TTC549 (cell line): ENCODE data around the gene GBE1.
"Not testable (repeated sequence)": the region's sequence is repeated elsewhere in the genome, so short reads cannot be mapped to it uniquely, and the experiment has no call there.

Experiments
- FAIRE-seq: peaks from 2 replicates; lab custom pipeline; 2012; peaks lifted over from hg19 to GRCh38; lab: Jason Lieb, UNC

Gene GBE1

DNA sequence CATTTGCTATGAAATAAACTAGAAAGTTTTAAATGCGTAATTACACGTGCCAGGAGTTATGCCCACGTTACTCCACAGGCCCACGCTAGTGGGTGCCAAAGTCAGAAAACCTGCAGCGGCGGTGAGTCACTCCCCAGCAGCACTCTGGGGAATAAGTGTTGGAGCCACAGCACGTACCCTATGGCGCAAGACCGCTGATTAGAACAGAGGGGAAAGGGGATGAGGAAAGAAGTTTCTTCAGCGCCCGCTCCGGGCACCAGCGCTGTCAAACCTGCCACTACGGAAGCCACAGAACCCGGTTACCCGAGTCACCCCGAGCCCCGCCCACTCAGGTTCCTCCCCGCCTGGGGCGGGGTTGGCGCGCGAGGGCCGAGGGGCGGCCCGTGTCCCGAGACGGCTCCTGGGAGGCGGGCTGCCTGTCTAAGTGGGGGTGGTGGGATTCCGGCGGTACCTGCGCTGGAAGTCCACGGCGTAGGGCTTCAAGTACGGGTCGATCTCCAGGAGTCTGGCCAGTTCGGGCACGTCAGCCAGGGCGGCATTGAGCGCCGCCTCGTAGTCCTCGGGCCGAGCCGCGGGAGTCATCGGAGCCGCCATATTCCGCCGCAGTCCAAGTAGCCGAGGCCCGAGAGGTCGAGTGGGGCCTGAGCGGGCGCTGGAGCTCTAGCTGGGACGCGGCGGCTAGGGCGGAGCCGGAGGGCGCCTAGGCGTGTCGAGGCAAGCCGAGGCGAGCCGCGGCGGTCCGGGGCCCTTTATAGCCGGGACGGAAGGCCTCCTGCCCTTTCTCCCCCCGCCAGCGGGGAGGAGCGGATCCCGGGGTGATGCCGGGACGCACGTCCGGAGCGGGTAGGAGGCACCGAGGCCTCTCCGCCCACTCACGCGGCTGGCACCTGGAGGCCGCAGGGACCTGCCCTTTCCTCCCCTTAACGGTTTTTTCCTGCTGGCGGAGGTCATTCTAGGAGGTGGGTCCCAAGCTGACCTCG is at the start of gene GBE1:
Gene GBE1, minus strand, starts transcription at position 722 of the 980 bp plus-strand sequence. Its CDS starts 128 bp downstream, at position 594.
- no peak for FAIRE-seq

DNA sequence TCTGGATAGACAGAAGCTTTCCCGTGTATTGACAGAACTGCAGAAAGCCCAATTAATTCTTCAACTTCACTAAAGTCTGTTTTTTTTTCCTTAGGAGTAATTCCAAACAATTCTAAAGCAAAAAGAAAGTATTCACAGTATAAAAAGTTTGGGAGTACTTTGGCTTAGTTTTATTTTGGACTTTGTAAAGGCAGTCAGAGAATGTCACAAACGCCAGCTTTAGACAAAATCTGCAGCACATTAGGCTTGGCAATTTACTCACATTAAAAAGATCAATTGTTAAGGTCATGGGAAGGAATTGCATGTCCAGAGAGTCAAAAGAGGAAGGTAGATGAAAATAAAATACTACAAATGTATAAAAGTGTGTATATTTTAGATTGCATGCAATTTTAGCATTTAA is 47.5 kb upstream of the GBE1 start:
- no peak for FAIRE-seq

DNA sequence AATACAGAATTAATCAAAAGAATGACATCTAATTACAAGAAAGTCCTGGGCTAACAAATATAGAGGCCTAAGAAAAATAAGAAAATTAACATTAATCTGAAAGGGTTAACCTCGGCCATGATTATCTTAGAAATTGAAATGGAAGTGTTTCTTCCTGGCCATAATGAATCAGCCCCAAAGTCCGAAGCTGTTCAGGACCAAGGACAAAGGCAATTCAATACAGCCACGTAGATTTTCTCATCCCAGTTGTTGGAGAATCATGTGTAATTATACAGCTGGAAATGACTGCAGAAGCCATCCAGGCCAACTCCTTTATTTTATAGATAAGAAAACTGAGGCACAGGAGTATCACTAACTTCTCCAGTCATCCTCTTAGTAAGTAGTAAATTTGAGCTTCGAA is 38.0 kb upstream of the GBE1 start:
- FAIRE-seq = no peak

GRCh38 chr3:81793410-81793809 is 32.0 kb upstream of the GBE1 start:
- no peak for FAIRE-seq

DNA sequence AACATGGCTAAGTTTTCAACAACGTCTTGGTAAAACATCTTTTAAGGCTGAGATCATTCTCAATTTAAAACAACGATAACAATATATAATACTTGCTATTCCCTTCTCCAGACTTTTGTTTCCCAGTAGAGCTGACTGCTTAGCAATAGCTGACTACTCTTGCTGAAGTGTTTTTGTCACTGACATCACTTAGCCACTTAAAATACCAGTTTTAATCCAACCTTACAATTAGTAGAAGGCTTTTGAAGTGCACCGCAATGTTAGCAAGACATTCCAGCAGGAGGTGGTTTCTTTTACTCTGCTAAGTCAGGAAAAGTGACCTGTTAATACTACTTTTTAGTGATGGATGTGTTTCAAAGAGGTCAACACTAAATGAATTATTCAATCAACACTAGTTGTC is 28.7 kb upstream of the GBE1 start:
- no peak for FAIRE-seq

DNA sequence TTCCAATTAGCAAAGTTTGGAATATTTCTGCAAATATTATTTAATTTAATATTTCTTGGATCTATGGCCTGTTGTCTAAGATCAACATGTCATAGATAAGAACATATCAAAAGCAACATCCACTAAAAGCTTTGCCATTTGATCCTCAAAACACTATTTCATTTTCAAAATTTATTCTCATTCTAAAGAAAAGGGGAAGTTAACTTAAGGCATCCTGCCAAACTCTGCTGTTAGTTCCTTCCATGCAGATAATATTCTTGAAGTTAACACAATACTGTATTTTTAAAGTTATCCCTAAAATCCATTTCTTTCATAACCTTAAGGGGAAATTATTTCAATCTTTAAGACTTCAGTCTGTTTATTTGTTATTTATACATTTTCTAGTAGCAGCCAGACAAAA is 28.2 kb upstream of the GBE1 start:
- no peak for FAIRE-seq

DNA sequence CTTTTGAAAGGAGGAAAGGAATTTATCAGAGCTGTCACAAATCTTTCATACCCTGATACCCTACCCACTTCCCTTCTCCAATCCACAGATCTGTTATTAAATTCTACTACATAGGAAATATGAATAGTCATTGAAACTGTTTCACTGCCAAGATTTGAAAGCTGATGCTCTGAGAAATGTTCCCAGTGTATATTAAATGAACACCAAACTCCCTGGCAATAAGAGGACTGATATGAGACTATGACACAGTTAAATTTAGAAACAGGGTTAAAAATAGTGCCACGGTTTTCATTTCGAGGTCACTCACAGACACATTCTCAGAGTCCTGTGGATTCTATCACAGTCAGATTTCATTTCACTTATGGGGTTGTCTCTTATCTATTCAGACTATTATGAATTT is 27.2 kb upstream of the GBE1 start:
- no peak for FAIRE-seq

DNA sequence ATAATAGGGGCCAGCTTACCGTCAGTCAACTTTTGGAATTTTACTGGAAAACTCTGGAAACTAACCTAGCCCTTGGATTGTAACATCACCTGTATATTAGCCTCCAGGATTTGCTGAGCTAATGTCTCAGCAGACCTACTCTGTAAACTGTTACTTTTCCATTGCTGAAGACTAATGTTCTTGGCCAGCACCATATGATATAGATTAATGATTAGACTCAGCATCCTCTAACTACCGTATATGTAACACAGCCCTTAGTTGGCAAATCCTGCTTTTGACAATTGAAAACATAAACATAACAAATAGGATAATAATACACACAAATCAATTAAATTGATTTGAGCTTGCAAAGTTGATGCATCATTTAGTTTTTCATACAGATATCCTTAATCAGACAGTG is 26.6 kb upstream of the GBE1 start:
- no peak for FAIRE-seq

- no peak for FAIRE-seq
Measured at GRCh38 chr3:81782585-81782984, 21.1 kb upstream of the GBE1 start.

GRCh38 chr3:81778678-81779182 is 17.3 kb upstream of the GBE1 start:
- no peak for FAIRE-seq

- no peak for FAIRE-seq
Measured at GRCh38 chr3:81776643-81777042, 15.2 kb upstream of the GBE1 start.

GRCh38 chr3:81770710-81771109 is 9.3 kb upstream of the GBE1 start:
- no peak for FAIRE-seq

- no peak for FAIRE-seq
Measured at GRCh38 chr3:81769299-81769698, 7.9 kb upstream of the GBE1 start.

GRCh38 chr3:81767250-81767859 is 5.9 kb upstream of the GBE1 start:
- FAIRE-seq = not testable (repeated sequence)

DNA sequence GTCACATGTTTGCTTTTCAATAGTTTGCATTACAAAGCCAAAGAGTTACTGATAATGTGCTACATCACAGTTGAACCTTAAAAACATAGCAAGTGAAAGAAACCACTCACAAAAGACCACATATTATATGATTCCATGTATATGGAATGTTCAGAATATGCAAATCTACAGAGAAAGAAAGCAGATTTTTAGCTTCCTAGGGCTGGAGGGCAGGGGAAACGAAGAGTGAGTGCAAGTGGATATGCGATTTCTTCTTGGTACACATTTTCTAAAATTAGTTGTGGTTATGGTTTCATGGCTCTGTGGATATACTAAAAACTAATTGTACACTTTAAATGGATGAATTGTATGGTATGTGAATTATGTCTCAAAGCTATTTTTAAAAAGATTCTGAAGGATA is 4.0 kb upstream of the GBE1 start:
- FAIRE-seq = no peak

DNA sequence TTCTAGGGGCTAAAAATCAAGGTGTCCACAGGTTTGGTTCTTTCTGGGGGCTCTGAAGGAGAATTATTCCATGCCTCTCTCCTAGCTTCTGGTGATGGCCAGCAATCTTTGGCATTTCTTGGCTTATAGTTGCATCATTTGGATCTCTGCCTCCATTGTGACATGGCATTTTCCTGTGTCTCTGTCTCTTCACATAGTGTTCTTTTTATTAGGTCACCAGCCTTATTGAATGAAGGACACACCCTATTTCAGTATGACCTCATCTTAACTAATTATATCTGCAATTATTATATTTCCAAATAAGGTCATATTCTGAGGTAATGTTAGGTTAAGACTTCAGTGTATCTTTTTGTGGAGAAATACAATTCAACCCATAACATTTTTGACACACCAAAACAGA is 3.2 kb upstream of the GBE1 start:
- no peak for FAIRE-seq

DNA sequence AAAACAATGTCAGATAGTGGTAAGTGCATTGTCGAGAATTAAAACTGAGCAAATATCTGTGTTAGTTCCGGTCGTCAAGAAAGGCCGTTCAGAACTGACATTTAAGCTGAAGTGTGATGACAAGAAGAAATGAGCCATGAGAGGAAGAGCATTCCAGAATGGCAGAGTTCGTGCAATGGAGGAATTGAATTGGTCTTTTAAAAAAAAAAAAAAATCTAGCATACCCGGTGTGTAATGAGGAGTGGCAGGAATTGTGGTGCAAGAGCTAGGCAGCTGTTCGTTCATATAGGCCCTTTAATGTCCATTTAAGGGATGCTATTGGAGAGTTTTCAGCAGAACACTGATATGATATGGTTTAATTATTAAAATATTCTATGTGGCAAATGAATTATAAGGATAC is 2.6 kb upstream of the GBE1 start:
- no peak for FAIRE-seq

GRCh38 chr3:81763001-81763400 is 1.6 kb upstream of the GBE1 start:
- no peak for FAIRE-seq

DNA sequence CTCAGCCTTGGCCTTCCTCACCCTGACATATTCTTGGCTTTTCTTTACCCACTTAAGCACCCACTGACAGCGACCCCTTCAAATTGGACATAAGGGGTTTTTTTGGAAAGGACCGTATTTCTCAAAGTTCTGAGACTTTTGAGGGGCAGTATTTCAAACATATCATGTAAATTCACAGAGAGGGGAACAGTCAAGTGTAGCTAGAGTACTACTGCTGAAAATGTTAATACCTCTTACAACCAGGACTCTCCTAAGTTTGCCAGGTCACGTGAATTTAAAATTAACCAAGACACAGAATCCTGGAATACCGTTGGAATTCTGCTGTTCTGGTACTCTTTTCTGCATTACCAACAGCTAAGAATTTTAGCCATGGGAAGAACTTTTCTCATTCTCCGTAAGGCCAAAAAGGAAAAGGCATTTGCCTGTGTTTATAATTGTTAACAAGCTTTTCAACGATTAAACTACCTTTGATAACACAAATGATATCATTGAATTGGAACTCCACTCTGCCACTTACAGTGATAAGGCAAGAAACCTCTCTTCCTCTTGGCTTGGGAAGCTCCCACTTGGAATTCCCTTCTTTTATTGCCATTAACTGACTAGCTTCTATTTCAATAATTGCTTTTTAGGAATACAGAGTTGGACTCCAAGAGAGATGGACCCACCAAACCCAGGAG is 597 bp upstream of the GBE1 start:
- FAIRE-seq = no peak

DNA sequence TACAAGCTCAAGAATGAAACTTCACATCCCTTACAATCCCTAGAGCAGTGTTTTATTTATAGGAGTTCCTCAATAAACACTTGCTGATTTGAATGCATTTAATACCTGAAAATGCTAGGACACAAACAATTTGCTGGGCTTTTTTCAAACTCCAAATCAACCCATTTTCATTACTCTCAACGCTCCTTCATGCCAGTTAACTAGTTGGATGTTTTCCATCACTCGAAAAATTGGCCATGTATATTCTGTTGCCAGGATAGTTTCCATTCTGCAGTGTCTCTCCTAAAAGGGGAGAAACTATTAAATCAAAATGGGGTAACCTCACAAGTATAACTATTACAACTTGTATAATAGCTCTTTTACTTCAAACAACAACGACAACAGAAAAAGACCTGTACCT is 1.2 kb downstream of the GBE1 start:
- no peak for FAIRE-seq

GRCh38 chr3:81758771-81759170 is 2.7 kb downstream of the GBE1 start:
- not testable (repeated sequence) for FAIRE-seq

GRCh38 chr3:81758275-81758674 is 3.2 kb downstream of the GBE1 start:
- no peak for FAIRE-seq
